GM23338 (cell line): ENCODE data around the gene PTBP3. TPM values are rescaled to one million over a fixed set of nuclear protein-coding genes. Genes with fewer than 3 reads are reported as not detected.

Source experiments
- ATAC-seq: fragments of 200-7000 bp; cut with Tn5 transposase; 3 replicates; pipeline ENCODE4 v1.9.1; 2020
- DNase-seq: peaks from one replicate; pipeline ENCODE4 v3.0.0-alpha.2; 2015; ENCODE audit warnings: low spot score
- H2AFZ ChIP-seq: fragments of 200-600 bp; sonication (generic); 2 replicates; pipeline ENCODE4 v1.8.0; 2016; ENCODE audit warnings: antibody characterized with exemption, mild to moderate bottlenecking, moderate library complexity
- H3F3A ChIP-seq: fragments of 200-600 bp; sonication (generic); replicated peaks from 2 replicates; pipeline ENCODE4 v1.8.0; 2017; ENCODE audit warnings: antibody characterized with exemption, mixed run types, low read depth
- H3K27ac ChIP-seq: fragments of 200-600 bp; sonication (generic); 2 replicates; pipeline ENCODE4 v1.6.1; 2016; ENCODE audit warnings: low read depth
- H3K27me3 ChIP-seq: fragments of 200-600 bp; sonication (generic); 2 replicates; pipeline ENCODE4 v1.8.0; 2016; ENCODE audit warnings: mild to moderate bottlenecking, mixed run types, moderate library complexity; ENCODE audit not compliant: insufficient read depth
- H3K36me3 ChIP-seq: fragments of 200-600 bp; sonication (generic); 2 replicates; pipeline ENCODE4 v1.8.0; 2016; ENCODE audit warnings: mild to moderate bottlenecking; ENCODE audit not compliant: insufficient read depth
- H3K4me1 ChIP-seq: fragments of 200-600 bp; sonication (generic); 2 replicates; pipeline ENCODE4 v1.8.0; 2016; ENCODE audit warnings: mild to moderate bottlenecking, moderate library complexity; ENCODE audit not compliant: insufficient read depth
- H3K4me2 ChIP-seq: fragments of 200-600 bp; sonication (generic); 2 replicates; pipeline ENCODE4 v1.7.1; 2017; ENCODE audit warnings: mixed run types
- H3K4me3 ChIP-seq: fragments of 200-600 bp; sonication (generic); 2 replicates; pipeline ENCODE4 v1.6.1; 2016; ENCODE audit warnings: mixed run types
- H3K79me2 ChIP-seq: fragments of 200-600 bp; sonication (generic); replicated peaks from 2 replicates; pipeline ENCODE4 v1.8.0; 2017; ENCODE audit warnings: mild to moderate bottlenecking; ENCODE audit not compliant: insufficient read depth
- H3K9me2 ChIP-seq: fragments of 200-600 bp; sonication (generic); 2 replicates; pipeline ENCODE4 v1.8.0; 2017; ENCODE audit not compliant: insufficient read depth
- H4K20me1 ChIP-seq: fragments of 200-600 bp; sonication (generic); replicated peaks from 2 replicates; pipeline ENCODE4 v1.8.0; 2017; ENCODE audit warnings: mild to moderate bottlenecking; ENCODE audit not compliant: insufficient read depth
- H3K27ac Mint-ChIP-seq: 2 replicates; pipeline ENCODE4 v1.8.0; 2020; ENCODE audit warnings: inconsistent platforms, mild to moderate bottlenecking, moderate library complexity, mixed read lengths
- H3K27me3 Mint-ChIP-seq: 3 replicates; pipeline ENCODE4 v1.8.0; 2022; ENCODE audit warnings: low read depth, mild to moderate bottlenecking, moderate library complexity, mixed read lengths, inconsistent platforms; ENCODE audit not compliant: insufficient read depth, poor library complexity
- H3K36me3 Mint-ChIP-seq: 3 replicates; pipeline ENCODE4 v1.8.0; 2021; ENCODE audit warnings: low read depth, mild to moderate bottlenecking, inconsistent platforms, moderate library complexity, mixed read lengths
- H3K4me1 Mint-ChIP-seq: 3 replicates; pipeline ENCODE4 v1.8.0; 2020; ENCODE audit warnings: mild to moderate bottlenecking, inconsistent platforms, mixed read lengths
- H3K4me3 Mint-ChIP-seq: 3 replicates; pipeline ENCODE4 v1.8.0; 2021; ENCODE audit warnings: moderate library complexity, mild to moderate bottlenecking, inconsistent platforms, mixed read lengths
- H3K9me3 Mint-ChIP-seq: 3 replicates; pipeline ENCODE4 v1.8.0; 2020; ENCODE audit warnings: moderate library complexity, mild to moderate bottlenecking, inconsistent platforms, mixed read lengths
- CREB1 ChIP-seq: fragments of 250-450 bp; sonication (Bioruptor Pico); IDR thresholded peaks from 2 replicates; pipeline ENCODE4 v1.5.0; 2020; ENCODE audit warnings: low read depth, mild to moderate bottlenecking, moderate library complexity
- NANOG ChIP-seq: IDR thresholded peaks from 2 replicates; pipeline ENCODE4 v1.6.1; 2016; ENCODE audit warnings: antibody characterized with exemption, borderline replicate concordance
- POLR2AphosphoS5 ChIP-seq: IDR thresholded peaks from 2 replicates; pipeline ENCODE4 v1.6.1; 2016; ENCODE audit warnings: antibody characterized with exemption, low read depth
- REST ChIP-seq: IDR thresholded peaks from one replicate; pipeline ENCODE4 v1.6.1; 2018; ENCODE audit warnings: antibody characterized with exemption; ENCODE audit not compliant: unreplicated experiment
- STAT1 ChIP-seq: IDR thresholded peaks from one replicate; pipeline ENCODE4 v1.6.1; 2016; ENCODE audit warnings: antibody characterized with exemption; ENCODE audit not compliant: unreplicated experiment
- ZNF331 ChIP-seq: fragments of 250-450 bp; sonication (Bioruptor Pico); IDR thresholded peaks from 2 replicates; pipeline ENCODE4 v1.5.0; 2020; ENCODE audit warnings: low read depth, mild to moderate bottlenecking, moderate library complexity
- ZNF462 ChIP-seq: fragments of 250-450 bp; sonication (Bioruptor Pico); IDR thresholded peaks from 2 replicates; pipeline ENCODE4 v1.5.0; 2020; ENCODE audit warnings: mild to moderate bottlenecking, moderate library complexity
- polyA plus RNA-seq: library from polyadenylated mRNA; unstranded; fragments of >200 nt; fragmentation: Nextera tagmentation; extraction: Ambion mirVana; gene quantifications from 2 replicates; pipeline ENCODE4 v1.2.1, GENCODE V29; 2016
- total RNA-seq: library from RNA; depleted of rRNA; stranded (reverse); fragments of >200 nt; shearing (Covaris generic); gene quantifications from 2 replicates; pipeline ENCODE4 v1.2.3, GENCODE V29; 2014
- TF ChIP-seq, protein P1 (sequence below): IDR thresholded peaks from 2 replicates; pipeline ENCODE4 v1.6.1; 2016; ENCODE audit warnings: antibody characterized with exemption
- TF ChIP-seq, protein P2 (sequence below), 2 experiments: fragments of 200-600 bp in 1 of 2; sonication (generic) in 1 of 2; conservative IDR thresholded peaks; 2 replicates each; pipeline versions ENCODE4 v1.5.1 to v1.6.1; 2016 to 2017; ENCODE audit warnings: antibody characterized with exemption in 2 of 2, low read depth in 2 of 2, mild to moderate bottlenecking in 2 of 2, moderate library complexity in 1 of 2

PTBP3 gene
- total and polyA plus RNA-seq, 2 experiments from 2014 or later: 20.0 to 92.9 TPM

GRCh38 chr9:112352209-112352608 is 18.8 kb upstream of the PTBP3 start:
- Histone ChIP-seq H3K4me3 (no peak overlapping the region), H3K27ac (no peak overlapping the region), H3K9me2 (no peaks in the 10 kb centered on the region), H2AFZ (no peak overlapping the region), H3K27me3 (no peaks in the 10 kb centered on the region), H3F3A (no peaks in the 10 kb centered on the region), H3K4me2 (no peak overlapping the region), H3K79me2 (no peaks in the 10 kb centered on the region), H3K36me3 (no peaks in the 10 kb centered on the region), H4K20me1 (no peaks in the 10 kb centered on the region), H3K4me1 (peaks cover 28% of the 10 kb centered on the region; the same call in 1 of the 2 replicates)
- H3K27ac Mint-ChIP-seq: no peak overlapping the region
- H3K4me3 Mint-ChIP-seq: no peak overlapping the region
- peaks cover 32% of the 10 kb centered on the region for H3K4me1 Mint-ChIP-seq
- H3K36me3 Mint-ChIP-seq: no peaks in the 10 kb centered on the region
- peaks cover 5% of the 10 kb centered on the region for H3K27me3 Mint-ChIP-seq
- no peak for ATAC-seq
- TF ChIP-seq, protein P1, sequence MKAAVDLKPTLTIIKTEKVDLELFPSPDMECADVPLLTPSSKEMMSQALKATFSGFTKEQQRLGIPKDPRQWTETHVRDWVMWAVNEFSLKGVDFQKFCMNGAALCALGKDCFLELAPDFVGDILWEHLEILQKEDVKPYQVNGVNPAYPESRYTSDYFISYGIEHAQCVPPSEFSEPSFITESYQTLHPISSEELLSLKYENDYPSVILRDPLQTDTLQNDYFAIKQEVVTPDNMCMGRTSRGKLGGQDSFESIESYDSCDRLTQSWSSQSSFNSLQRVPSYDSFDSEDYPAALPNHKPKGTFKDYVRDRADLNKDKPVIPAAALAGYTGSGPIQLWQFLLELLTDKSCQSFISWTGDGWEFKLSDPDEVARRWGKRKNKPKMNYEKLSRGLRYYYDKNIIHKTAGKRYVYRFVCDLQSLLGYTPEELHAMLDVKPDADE: no peak
- no peak for TF ChIP-seq POLR2AphosphoS5
- TF ChIP-seq, protein P2, sequence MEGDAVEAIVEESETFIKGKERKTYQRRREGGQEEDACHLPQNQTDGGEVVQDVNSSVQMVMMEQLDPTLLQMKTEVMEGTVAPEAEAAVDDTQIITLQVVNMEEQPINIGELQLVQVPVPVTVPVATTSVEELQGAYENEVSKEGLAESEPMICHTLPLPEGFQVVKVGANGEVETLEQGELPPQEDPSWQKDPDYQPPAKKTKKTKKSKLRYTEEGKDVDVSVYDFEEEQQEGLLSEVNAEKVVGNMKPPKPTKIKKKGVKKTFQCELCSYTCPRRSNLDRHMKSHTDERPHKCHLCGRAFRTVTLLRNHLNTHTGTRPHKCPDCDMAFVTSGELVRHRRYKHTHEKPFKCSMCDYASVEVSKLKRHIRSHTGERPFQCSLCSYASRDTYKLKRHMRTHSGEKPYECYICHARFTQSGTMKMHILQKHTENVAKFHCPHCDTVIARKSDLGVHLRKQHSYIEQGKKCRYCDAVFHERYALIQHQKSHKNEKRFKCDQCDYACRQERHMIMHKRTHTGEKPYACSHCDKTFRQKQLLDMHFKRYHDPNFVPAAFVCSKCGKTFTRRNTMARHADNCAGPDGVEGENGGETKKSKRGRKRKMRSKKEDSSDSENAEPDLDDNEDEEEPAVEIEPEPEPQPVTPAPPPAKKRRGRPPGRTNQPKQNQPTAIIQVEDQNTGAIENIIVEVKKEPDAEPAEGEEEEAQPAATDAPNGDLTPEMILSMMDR (conservative IDR thresholded peaks at IDR 0.05; ENCODE audit: low read depth in 2 of 2): no peak
- no peak for TF ChIP-seq ZNF331 (CRISPR knock-in tag)
- TF ChIP-seq ZNF462 (CRISPR knock-in tag): no peak
- no peak for TF ChIP-seq CREB1 (CRISPR knock-in tag)
- TF ChIP-seq REST: no peak
- no peak for TF ChIP-seq STAT1
- no peak for TF ChIP-seq NANOG
- H3K9me3 Mint-ChIP-seq: no peaks in the 10 kb centered on the region
- no peak for DNase-seq
